NCI-H2107 treated with DMSO at 0.1 percent for 48 hours (cell line): ENCODE results near the gene GRAMD2B.
"Not testable (repeated sequence)": the region's sequence is repeated elsewhere in the genome, so short reads cannot be mapped to it uniquely, and the experiment has no call there.

Source experiments
- DNase-seq: peaks from one replicate; lab custom pipeline; 2025; ENCODE audit not compliant: unreplicated experiment; lab: John Stamatoyannopoulos, UW

GRAMD2B gene

GRCh38 chr5:126448720-126449119 lies 25.5 kb downstream of the GRAMD2B start:
- peak; percentile 22 for DNase-seq

GRCh38 chr5:126449751-126450271 lies 26.6 kb downstream of the GRAMD2B start:
- no peak for DNase-seq

GRCh38 chr5:126450346-126450745 lies 27.1 kb downstream of the GRAMD2B start:
- DNase-seq: no peak

- DNase-seq: no peak
These were observed 27.7 kb downstream of the GRAMD2B start for GRCh38 chr5:126450907-126451306.

DNA sequence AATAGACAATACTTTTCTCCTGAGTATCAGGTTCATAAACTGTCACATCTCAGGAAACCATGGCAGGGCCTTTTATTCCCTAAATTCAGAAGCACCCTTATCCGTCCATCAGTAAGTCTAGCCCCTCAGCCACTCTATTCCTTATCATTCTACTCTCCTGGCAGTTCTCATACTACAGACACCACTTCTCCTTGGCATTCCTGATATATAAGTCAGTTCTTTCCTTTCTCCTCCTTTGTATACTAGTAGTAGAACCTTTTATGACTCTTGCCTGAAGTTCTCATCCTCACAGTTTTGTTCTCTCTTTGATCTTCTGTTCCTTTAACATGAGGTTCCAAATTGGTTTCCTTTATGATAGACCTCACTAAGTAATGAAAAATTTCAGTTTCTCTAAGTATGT lies 29.3 kb downstream of the GRAMD2B start:
- DNase-seq: no peak

GRCh38 chr5:126454081-126454480 lies 30.9 kb downstream of the GRAMD2B start:
- DNase-seq: no peak

- DNase-seq: no peak
These were observed 31.3 kb downstream of the GRAMD2B start for GRCh38 chr5:126454535-126454934.

DNA sequence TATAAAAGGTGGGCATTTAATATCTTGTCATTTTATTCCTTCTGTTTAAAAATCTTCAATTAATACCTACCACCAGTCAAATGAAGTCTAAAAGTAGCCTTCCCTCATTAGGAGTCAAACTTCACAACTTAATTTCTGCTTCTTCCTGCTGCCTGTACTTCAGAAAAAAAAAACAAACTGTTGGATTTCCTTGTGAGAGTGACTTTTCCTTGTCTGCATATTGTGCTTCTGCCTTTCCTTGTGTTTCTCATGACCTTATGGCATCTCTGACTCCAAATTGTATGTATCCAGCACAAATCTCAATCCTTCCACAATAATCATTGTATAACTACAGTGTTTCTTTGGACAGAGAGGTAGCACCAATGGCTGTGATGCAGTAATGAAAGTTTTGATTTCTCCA lies 32.1 kb downstream of the GRAMD2B start:
- DNase-seq: no peak

GRCh38 chr5:126455728-126456127 lies 32.5 kb downstream of the GRAMD2B start:
- no peak for DNase-seq

DNA sequence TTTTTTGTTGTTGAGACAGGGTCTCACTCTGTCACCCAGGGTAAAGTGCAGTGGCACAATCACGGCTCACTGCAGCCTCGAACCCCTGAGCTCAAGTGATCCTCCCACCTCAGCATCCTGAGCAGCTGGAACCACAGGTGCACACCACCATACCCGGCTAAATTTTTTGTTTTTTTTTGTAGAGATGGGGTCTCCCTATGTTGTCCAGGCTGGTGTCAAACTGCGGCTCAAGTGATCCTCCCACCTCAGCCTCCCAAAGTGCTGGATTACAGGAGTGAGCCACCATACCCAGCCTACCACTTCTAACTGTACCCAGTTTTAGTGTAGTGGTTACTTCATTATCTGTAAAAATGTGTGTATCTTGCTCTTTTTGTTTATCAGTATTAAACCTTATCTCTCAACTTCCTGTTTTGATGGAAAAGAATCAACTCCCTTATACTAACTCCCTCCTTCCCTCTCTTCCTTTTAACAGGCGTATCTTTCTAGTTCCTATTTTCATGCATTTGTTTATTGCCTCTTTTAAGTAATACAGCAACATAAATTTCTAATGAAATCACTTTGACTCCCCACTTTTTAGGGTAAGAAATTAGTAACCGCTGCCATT lies 33.1 kb downstream of the GRAMD2B start:
- DNase-seq: no peak

DNA sequence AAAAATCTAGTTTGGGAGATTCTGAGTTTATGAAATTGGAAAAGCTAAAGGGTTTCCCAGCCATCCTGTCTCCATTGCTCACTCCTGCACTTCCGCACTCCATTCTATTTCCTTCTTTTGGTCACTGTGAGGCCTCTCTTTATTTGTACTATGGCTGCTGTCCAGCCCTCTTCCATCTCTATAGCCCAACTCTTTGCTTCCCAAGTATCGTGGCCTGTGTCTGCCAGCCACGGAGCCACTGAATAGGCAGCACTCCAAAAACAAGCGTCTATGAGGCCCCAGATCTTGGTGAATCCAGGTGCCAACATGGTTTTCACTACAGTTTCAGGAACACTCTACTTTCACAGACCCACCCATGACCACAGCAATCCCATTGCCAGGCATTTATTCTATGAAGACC lies 37.2 kb downstream of the GRAMD2B start:
- no peak for DNase-seq

GRCh38 chr5:126460977-126461376 lies 37.8 kb downstream of the GRAMD2B start:
- DNase-seq: no peak

- no peak for DNase-seq
These were observed 38.6 kb downstream of the GRAMD2B start for GRCh38 chr5:126461838-126462237.

GRCh38 chr5:126462239-126463014 lies 39.2 kb downstream of the GRAMD2B start:
- DNase-seq: no peak

DNA sequence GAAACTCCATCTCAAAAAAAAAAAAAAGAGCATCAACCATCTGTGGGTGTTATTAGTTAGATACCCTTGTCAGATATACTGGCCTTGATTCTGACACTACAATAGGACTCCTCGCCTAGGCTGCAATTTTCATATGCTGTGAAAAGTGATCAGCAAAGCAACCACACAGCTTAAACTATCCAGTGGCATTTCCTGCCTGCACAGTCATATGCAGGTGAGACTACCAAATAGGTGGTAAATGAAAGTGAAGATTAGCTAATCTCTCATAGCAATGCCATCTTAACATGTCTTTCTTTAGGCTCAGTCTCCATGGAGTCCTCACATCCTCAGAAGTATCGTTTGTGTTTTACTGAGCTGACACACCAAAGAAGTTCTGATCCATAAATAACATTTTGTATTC lies 40.8 kb downstream of the GRAMD2B start:
- no peak for DNase-seq

DNA sequence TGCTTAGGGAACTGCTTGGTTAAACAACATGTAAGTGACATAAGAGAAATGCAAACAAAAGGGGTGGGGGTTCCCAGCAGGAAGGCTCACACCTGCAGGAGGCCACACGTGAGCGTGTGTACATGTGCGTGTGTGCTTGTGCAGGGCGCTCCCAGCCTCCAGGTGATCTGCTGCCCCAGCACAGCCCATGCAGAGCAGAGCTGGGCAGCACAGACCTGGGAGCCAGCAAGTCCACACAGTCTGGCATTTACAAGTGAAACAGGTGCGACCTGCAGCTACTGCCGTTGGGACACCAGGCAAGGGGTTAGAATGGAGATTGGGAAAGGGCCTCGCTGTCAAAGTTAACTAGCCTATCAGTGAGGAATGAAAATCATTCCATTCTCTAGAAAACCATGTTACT lies 41.8 kb downstream of the GRAMD2B start:
- DNase-seq: peak; percentile 38

DNA sequence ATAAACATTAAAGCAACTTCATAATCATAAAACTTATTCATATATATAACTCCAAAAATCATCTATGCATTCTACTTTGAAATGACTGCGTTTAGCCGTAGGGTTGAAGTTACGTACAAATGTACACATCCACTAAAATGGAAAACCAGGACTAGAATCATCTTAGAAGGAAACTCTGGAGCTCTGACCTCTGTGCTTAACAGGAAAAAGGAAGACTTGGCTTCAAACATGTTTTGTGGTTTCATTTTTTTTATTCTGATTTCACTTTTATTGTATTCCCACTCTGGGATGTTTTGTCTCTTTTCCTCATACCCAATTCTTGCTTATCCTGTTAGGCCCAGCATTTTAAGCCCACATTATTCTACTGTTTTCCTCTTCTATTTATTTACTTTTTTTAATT lies 44.9 kb downstream of the GRAMD2B start:
- DNase-seq: no peak

DNA sequence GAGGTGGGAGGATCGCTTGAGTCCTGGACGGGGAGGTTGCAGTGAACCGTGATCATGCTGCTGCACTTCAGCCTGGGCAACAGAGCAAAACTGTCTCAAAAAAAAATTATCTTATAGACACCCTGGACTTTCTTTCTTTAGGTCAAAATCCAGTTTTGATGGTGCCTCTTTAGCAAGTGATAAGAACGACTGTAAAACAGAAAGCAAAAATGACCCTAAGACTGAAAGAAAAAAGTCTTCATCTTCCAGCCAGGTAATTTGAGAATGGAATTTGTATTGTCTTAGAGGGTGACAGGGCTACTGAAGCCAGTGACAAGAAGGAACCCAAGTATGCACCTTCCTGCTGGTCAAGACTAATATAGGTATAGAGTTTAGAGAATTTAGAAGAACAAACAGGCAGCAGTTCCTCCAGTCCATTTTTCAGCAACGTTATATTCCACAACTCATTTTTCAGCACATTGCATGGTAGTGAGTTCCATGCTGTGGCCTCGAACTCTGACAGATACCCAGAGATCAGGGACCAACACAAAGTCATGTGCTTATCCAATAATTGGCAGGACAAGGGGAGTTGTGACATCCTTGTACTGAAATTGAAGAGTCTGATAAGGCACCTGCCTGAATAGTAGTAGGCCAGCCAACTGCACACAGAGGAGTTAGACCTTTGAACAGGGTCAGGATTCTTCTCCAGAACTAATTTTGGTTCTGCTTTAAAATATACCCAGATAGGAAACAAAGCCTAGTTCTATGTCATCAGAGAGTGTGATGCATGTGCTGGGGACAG lies 46.5 kb downstream of the GRAMD2B start:
- DNase-seq: no peak

- DNase-seq: not testable (repeated sequence)
These were observed 47.3 kb downstream of the GRAMD2B start for GRCh38 chr5:126470529-126470928.

- DNase-seq: no peak
These were observed 48.0 kb downstream of the GRAMD2B start for GRCh38 chr5:126471247-126471646.

GRCh38 chr5:126471875-126472537 lies 48.8 kb downstream of the GRAMD2B start:
- DNase-seq: no peak
